ENCODE results near the gene ATF4.

DNA sequence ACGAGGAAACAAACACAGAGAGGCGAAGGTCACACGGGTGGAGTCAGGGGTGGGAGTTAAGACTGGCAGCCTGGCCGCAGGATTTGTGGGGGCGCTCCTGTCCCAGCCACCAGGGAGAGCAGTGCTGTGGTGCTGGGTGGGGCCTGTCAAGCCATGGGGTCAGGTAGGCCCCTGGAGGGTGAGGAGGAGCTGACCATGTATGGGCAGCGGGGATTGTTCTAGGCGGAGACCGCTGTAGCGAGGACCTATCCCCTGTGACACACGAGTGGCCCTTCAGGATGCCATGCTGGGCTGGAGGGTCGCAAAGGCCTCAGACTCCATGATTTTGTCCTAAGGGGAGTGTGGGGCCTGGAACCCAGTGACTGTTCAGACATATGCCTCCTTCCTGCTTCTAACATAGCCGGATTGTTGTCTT, 13.7 kb downstream of the ATF4 start:
- TF ChIP-seq, protein P1, sequence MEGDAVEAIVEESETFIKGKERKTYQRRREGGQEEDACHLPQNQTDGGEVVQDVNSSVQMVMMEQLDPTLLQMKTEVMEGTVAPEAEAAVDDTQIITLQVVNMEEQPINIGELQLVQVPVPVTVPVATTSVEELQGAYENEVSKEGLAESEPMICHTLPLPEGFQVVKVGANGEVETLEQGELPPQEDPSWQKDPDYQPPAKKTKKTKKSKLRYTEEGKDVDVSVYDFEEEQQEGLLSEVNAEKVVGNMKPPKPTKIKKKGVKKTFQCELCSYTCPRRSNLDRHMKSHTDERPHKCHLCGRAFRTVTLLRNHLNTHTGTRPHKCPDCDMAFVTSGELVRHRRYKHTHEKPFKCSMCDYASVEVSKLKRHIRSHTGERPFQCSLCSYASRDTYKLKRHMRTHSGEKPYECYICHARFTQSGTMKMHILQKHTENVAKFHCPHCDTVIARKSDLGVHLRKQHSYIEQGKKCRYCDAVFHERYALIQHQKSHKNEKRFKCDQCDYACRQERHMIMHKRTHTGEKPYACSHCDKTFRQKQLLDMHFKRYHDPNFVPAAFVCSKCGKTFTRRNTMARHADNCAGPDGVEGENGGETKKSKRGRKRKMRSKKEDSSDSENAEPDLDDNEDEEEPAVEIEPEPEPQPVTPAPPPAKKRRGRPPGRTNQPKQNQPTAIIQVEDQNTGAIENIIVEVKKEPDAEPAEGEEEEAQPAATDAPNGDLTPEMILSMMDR (IDR thresholded peaks at IDR 0.05): no peak
- TF ChIP-seq POLR2A (IDR thresholded peaks at IDR 0.05): no peak
- TF ChIP-seq POLR2AphosphoS5 (IDR thresholded peaks at IDR 0.05): no peak

Data from stomach (tissue), 4 donors.